Lung microvascular endothelial cell (primary cell): ENCODE measurements around the gene CFTR. TPM values are rescaled to one million over a fixed set of nuclear protein-coding genes. Genes with fewer than 3 reads are reported as not detected.

Source experiments
- DNase-seq, 2 donors: peaks; one replicate each; pipeline versions ENCODE4 v3.0.0 to v3.0.0-alpha.2; 2010; ENCODE audit warnings: low read depth in 2 of 2
- total RNA-seq: library from RNA; depleted of rRNA; stranded (reverse); fragments of >200 nt; gene quantifications from 2 replicates; pipeline ENCODE4 v1.2.1, GENCODE V29; 2014

The CFTR gene
- total RNA-seq, 1 donor from 2014 or later: not detected

DNA sequence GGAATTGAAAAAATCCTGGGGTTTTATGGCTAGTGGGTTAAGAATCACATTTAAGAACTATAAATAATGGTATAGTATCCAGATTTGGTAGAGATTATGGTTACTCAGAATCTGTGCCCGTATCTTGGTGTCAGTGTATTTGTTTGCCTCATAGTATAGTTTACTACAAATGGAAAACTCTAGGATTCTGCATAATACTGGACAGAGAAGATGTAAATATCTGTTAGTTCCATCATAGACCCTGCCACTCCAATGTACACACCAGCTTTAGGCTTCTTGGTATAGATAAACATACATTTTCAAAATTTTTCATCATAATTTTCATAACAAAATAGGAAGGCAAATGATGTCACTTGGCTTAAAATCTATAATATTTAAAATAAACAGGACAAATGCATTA is 108.1 kb downstream of the CFTR start:
- DNase-seq: no peak

DNA sequence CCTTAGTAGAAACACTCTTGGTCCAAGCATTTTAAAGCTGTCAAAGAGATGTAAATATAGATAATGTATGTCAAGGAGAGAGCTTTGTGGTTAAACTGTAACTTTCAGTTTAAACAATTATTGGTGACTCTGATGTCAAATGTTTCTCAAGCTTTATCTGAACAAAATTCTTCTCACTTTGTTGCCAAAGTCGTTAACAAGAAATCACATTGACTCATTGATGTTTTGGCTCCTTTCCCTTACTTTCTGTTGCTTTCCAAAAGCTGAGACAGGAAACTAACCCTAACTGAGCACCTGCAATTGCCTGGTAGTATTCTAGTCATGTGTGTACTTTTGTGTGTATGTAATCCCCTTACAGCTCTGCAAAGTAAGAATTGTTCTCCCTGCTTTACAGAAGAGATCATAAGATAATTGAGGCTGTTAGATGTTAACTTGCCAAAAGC is 108.5 kb downstream of the CFTR start:
- DNase-seq: no peak

DNA sequence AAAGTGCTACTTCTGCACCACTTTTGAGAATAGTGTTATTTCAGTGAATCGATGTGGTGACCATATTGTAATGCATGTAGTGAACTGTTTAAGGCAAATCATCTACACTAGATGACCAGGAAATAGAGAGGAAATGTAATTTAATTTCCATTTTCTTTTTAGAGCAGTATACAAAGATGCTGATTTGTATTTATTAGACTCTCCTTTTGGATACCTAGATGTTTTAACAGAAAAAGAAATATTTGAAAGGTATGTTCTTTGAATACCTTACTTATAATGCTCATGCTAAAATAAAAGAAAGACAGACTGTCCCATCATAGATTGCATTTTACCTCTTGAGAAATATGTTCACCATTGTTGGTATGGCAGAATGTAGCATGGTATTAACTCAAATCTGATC is 110.4 kb downstream of the CFTR start:
- no peak for DNase-seq

DNA sequence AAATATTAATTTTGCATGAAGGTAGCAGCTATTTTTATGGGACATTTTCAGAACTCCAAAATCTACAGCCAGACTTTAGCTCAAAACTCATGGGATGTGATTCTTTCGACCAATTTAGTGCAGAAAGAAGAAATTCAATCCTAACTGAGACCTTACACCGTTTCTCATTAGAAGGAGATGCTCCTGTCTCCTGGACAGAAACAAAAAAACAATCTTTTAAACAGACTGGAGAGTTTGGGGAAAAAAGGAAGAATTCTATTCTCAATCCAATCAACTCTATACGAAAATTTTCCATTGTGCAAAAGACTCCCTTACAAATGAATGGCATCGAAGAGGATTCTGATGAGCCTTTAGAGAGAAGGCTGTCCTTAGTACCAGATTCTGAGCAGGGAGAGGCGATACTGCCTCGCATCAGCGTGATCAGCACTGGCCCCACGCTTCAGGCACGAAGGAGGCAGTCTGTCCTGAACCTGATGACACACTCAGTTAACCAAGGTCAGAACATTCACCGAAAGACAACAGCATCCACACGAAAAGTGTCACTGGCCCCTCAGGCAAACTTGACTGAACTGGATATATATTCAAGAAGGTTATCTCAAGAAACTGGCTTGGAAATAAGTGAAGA is 112.3 kb downstream of the CFTR start:
- DNase-seq: no peak

DNA sequence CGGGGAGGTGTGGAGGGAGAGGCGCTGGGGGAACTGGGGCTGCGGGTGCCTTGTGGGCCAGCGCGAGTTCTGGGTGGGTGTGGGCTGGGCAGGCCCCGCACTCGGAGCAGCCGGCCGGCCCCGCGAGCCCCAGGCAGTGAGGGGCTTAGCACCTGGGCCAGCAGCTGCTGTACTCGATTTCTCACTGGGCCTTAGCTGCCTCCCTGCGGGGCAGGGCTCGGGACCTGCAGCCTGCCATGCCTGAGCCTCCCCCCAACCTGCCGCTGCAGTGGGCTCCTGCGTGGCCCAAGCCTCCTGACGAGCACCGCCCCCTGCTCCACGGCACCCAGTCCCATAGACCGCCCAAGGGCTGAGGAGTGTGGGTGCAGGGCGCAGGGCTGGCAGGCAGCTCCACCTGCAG is 116.3 kb downstream of the CFTR start:
- no peak for DNase-seq

DNA sequence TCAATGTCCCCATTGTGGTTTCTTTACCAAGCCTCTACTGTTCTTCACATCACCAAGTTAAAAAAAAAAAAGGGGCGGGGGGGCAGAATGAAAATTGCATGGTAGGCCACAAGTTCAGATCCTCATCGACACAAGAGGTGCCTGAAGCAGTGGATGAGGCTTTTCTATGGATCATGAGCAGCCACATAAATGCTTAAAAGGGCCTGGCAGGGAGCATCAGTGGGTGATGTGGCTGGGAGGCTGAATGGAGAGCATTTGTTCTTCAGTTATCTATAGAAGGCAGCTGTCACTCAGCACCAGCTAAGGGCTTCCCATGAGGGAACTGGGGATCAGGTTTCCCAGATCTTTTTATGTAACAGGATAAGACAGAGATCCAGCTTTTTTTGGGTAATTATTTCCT is 117.9 kb downstream of the CFTR start:
- no peak for DNase-seq

DNA sequence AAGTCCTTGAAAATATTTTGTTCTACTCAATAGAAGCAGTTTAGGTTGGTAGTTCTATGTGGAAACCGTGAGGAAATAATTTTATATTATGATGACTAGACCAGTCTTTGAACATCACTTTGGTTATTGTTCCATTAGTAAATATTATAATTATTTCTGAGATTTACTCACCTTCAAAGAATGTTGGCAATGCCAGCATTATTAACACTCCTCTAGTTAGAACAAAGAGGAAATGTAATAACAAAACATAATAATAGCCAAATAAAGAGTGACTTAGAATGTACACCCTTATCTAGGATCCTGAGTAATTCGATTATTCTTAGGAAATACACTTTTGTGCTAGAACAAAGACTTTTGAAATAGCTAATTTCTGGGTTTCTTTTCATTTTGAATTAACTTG is 121.1 kb downstream of the CFTR start:
- no peak for DNase-seq

DNA sequence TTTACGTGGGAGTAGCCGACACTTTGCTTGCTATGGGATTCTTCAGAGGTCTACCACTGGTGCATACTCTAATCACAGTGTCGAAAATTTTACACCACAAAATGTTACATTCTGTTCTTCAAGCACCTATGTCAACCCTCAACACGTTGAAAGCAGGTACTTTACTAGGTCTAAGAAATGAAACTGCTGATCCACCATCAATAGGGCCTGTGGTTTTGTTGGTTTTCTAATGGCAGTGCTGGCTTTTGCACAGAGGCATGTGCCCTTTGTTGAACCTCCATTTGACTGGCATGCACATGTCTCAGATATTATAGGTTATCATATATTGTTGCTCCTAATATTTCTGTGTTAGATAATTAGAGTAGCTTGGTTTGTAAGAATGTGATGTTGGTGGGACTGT is 123.8 kb downstream of the CFTR start:
- DNase-seq: no peak

DNA sequence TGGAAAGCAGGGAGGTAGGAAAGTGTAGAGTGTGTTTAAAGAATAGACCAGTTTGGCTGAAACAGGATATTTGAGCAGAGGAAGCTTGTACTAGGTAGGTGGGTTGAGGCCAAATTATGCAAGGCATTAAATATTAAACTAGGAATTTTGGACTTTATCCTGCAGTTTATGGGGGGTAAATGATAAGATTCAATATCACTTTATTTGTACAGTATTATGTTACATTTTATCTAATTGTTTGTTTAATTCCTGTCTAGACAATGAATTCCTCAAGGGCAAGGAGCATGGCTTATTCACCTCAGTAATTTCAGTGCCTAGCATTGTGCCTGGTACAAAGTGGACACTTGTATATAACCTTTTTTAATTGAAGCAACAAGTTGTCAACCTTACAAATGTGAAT is 125.9 kb downstream of the CFTR start:
- DNase-seq: no peak

DNA sequence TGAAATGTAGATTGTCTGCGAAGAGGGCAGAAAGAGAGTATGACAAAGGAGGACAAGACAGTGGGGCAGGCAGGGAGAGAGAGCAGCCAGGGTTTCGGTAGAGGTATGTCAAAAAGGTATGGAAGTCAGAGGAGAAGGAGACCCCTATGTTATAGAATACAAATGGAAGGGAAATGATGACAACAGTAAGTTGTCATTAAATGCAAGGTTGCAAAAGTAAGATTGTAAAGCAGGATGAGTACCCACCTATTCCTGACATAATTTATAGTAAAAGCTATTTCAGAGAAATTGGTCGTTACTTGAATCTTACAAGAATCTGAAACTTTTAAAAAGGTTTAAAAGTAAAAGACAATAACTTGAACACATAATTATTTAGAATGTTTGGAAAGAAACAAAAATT is 126.3 kb downstream of the CFTR start:
- no peak for DNase-seq

DNA sequence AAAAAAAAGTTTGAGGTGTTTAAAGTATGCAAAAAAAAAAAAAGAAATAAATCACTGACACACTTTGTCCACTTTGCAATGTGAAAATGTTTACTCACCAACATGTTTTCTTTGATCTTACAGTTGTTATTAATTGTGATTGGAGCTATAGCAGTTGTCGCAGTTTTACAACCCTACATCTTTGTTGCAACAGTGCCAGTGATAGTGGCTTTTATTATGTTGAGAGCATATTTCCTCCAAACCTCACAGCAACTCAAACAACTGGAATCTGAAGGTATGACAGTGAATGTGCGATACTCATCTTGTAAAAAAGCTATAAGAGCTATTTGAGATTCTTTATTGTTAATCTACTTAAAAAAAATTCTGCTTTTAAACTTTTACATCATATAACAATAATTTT is 130.6 kb downstream of the CFTR start:
- no peak for DNase-seq

DNA sequence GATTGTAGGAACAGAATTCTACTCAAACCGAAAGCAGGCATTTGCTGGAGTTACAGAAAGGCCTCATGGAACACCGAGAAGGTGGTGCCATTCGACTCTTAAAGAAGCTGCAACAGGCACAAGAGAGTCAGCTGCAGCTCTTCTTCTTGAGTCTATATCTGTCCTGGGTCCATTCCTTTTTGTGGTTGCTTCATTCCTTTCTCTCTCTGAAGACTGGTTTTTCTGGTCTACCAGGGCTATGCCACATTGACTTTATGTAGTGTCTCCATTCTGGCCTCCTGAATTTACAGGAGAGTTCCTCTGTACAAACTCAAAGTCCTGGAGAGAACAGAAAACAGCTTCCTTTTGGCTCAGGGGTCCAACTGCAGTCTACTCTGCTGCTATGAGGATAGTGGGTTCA is 132.8 kb downstream of the CFTR start:
- DNase-seq: no peak

DNA sequence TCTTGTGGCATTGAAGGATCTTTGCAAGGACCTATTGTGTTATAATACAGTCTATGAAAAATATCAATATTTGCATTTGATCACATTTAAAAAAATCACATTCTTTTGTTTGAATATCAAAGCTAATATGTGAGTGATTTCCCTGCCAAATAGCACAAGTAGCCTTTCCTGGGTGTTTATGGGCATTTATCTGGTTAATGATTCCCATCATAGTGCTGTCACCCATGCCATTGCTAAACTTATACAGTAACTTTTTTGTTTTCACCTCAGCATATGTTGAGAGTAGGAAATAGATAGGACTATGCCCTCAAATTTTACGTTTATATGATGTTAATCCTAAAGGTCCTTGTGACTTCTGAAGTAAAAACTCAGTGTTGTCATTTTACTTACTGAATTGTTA is 136.9 kb downstream of the CFTR start:
- no peak for DNase-seq

DNA sequence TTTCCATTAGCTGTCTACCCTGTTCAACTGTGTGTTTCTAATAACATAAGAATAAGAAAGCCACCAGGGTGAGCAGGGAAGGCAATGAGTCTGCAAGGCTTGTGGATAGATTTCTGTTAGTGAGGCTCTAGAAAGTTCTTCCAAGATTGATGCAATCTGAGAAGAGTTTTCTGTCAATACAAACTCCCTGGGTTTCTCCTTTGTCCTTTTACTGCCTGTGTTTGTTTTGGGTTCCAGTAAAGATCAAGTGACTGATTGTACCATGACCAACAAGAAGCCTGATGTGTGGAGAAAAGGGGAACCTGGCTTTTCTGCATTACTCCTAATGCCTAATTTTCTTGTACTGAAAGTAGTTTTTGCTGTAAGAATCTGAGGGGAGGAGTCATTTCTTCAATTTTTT is 139.9 kb downstream of the CFTR start:
- DNase-seq: no peak

DNA sequence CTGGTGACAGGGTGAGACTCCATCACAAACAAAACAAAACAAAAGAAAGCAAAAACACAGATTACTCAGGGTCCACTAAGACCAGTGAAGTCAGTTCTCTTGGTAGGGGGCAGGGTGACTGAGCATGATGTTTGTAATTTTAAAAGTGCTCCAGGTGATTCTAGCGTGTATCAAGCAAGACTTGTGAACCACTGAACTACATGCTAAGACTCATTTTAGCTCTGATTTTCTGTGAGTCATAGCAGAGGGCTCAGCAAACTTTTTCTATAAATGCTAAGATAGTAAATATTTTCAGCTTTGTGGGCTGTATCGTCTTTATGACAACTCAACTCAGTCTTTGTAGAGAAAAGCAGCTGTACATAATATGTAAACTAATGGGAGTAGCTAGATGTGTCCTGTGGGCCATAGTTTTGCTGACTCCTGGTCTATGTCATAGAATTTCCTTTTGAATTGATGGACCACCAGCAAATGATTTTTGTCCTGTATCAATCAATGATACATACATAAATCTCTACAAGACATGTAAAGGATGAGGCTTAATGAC is 141.3 kb downstream of the CFTR start:
- DNase-seq: no peak

DNA sequence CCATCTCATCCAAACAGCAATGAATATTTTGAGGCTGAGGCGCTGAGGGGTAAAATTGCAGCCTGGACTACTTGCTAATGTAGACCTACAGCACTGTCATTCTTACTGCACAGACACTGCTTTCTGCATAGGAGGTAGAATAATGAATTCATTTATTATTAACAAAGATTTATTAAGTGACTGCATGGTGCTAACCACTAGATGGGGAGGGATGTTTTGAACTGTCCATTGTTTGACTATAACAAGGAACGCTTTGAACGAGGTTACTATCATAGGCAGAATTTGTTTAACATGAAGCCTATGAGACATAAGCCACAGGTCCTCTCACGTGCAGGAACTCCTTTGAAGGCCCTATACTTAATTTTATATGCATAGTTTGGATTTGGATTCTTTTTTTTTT is 143.8 kb downstream of the CFTR start:
- no peak for DNase-seq

DNA sequence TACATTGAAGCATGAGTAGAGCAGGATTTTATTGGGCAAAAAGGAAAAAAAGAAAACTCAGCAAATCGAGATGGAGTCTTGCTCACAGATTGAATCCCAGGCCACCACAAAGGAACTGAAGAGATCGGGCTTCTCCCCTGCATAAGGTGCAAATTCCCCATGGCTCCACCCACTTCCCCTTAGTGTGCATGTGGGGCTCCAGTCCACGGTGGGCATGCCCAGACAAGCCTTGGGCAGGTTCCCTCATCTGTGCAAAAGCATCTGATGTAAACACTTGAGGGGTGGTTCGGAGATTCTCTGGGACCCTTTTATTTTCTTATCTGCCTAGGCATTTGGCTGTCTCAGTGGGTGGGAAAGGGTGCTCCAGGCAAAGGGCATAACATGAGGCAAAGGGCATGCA is 150.7 kb downstream of the CFTR start:
- no peak for DNase-seq

DNA sequence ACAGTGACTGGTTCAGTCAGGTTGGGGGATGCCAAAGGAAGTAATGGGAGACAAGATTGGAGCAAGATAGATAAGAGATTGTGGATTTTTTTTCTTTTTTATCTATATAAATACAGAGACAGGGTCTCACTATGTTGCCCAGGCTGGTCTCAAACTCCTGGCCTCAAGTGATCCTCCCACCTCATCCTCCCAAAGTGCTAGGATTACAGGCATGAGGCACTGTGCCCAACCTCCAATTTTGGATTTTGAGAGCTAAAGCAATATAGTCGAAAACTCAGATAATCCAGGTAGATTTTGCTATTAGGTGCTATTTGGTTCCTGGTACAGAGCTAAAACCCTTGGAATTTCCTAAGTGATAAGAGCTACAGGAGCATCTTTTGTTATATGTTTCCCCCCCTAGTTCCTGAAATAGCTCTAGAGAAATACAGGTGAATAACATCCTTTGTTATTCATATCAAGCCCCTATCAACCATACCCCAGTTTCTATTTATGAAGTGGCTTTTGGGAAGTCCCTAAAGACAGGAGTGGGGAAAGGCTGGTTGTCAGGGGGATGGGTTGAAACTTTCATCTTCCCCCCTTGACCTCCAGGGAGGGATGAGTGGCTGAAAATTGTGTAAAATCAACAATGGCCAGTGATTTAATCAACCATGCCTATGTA is 151.2 kb downstream of the CFTR start:
- DNase-seq: no peak

DNA sequence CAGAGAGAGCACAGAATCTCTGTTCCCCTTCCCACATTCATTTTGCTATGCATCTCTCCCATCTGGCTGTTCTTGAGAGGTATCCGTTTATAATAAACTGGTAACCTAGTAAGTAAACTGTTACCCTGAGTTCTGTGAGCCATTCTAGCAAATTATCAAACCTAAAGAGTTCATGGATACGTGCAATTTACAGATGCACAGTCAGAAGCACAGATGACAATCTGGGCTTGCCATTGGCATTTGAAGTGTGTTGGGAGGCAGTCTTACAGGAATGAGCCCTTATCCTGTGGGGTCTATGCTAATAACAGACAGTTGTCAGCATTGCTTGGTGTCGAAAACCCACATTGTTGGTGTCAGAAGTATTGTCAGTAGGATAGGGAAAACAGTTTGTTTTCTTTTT is 151.8 kb downstream of the CFTR start:
- no peak for DNase-seq

DNA sequence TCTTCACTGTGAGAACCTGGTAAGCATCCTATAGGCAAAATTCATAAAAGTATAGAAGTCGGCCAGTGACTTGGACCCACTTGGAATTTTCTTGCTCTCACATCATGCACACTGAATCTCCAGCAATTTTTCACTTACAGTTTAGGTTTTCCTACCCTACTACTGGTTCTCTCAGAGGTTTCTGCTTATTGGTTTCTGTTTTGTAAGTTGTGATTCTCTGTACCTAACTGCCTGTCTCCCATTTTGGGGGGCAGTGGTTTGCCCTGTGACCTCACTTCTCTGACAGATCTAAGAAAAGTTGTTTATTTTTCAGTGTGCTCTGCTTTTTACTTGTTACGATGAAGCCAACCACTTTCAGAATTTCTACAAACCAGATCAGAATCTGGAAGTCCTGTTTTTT is 158.1 kb downstream of the CFTR start:
- DNase-seq: no peak

DNA sequence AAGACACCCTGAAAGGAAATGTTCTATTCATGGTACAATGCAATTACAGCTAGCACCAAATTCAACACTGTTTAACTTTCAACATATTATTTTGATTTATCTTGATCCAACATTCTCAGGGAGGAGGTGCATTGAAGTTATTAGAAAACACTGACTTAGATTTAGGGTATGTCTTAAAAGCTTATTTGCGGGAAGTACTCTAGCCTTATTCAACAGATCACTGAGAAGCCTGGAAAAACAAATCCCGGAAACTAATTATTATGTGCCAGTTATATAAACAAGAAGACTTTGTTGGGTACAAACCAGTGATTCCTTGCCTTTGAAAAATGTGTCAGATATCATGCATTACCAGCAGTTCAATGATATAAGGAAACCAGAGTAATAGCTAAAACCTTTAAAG is 160.1 kb downstream of the CFTR start:
- no peak for DNase-seq

DNA sequence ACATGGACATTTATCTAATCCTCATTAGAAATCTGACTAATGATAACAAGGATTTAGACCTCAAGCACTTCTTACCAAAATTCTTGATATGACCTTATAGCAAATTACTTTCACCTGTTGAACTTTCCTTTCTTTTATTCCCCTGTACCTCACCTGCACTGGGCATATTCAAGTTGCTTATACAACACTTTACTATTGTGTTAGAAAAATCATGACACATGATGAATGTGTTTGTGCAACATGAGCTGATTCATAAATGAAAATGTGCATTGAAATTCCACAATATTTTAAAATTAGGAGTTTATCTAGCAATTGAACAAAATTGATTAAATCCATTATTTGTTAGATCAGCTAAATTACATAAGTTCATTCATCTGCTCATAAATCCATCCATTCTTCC is 160.6 kb downstream of the CFTR start:
- no peak for DNase-seq

DNA sequence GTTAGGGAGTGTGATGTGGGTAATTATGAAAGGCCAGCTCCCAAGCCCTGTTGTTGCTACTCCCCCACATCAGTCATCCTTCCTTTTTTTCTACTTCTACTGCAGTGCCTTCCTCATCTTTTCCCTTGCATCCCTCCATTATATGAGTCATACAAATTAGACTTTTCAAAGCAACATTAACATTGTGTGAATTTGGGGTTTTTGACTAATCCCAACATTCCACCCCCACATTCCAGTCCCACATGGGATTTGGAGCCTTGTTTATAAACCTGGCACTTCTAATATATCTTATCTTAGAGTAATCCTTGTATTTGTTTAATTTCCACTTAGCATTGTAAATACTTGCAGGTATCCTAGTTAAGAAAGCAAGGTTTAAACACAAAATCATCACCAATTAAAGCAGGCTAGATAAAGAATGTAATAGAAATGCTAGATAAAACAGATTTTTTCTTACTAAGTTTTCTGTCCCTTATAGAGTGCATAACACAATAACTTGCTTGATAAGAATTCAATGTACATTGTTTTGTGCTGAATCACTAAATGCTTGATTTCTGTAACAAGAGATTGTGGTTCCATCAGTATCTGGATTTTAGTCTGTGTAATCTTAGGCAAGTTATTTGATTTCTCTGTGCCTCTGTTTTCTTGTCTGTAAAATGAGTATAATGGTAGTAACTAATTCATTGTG is 165.8 kb downstream of the CFTR start:
- DNase-seq: no peak
